ENCODE data around the gene CTNND2. TPM values are rescaled to one million over a fixed set of nuclear protein-coding genes. Genes with fewer than 3 reads are reported as not detected.

Gene CTNND2
- total and polyA plus RNA-seq, 10 donors: 0.93 to 51.0 (median 21.5) TPM

DNA sequence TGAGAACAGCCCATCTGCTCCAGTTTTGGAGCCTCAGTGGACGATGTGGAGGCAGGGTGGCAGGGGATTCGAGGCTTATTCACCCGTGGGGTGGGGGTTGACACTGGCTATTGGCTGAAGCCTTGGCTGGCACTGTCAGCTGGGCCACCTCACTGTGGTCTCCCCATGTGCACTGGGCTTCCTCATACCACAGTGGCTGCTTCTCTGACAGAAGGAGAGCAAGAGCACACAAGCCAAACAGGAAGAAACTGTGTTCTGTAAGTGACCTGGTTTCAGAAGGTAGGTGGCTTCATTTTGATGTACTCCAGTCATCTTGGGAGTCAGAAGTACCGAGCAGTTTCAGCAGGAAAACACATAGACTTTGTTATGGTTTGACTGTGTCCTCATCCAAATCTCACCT lies 24.7 kb upstream of the CTNND2 start:
- Histone ChIP-seq H3K4me1 (no peaks in the 10 kb centered on the region), H3K36me3 (no peaks in the 10 kb centered on the region), H3K27ac (no peak overlapping the region), H3K4me3 (no peak overlapping the region), H3K9me3 (peaks cover 0 to 17% (median 3%) of the 10 kb centered on the region in 8 donors), H3K27me3 (replicated peaks in 1 of 7) (no peaks in the 10 kb centered on the region)
- TF ChIP-seq, protein P1, sequence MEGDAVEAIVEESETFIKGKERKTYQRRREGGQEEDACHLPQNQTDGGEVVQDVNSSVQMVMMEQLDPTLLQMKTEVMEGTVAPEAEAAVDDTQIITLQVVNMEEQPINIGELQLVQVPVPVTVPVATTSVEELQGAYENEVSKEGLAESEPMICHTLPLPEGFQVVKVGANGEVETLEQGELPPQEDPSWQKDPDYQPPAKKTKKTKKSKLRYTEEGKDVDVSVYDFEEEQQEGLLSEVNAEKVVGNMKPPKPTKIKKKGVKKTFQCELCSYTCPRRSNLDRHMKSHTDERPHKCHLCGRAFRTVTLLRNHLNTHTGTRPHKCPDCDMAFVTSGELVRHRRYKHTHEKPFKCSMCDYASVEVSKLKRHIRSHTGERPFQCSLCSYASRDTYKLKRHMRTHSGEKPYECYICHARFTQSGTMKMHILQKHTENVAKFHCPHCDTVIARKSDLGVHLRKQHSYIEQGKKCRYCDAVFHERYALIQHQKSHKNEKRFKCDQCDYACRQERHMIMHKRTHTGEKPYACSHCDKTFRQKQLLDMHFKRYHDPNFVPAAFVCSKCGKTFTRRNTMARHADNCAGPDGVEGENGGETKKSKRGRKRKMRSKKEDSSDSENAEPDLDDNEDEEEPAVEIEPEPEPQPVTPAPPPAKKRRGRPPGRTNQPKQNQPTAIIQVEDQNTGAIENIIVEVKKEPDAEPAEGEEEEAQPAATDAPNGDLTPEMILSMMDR (IDR thresholded peaks at IDR 0.05 in 8 of 11, conservative IDR thresholded peaks at IDR 0.05 in 3 of 11): no peak
- TF ChIP-seq POLR2AphosphoS5 (IDR thresholded peaks at IDR 0.05) (no peak), POLR2A (IDR thresholded peaks at IDR 0.05) (no peak)
- 44 to 67% (median 56%) methylated on average over 4 of the region's 4 CpGs for WGBS, 5 donors
- intact Hi-C loops (cut with DNase I; ENCODE audit: low total_unique reads): no loop called here
- DNase-seq: no peak

DNA sequence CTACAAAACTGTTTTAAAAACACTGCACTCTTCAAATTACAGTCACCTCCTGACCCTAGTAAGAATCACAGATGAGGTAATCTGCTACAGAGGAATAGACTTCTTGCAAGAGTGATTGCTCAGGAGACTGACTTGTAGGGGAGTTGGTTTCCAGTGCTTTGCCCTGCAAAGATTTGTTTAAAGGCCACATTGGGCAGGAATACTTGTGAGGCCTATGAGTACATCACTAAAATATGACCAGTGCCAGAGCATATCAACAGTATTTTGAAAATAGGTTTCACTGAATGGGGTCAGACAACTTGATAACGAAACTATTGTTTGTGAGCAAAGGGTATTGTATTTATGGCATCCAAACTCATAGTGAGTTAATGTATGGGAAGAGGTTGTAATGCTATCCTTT lies 21.5 kb upstream of the CTNND2 start:
- Histone ChIP-seq H3K4me1 (no peaks in the 10 kb centered on the region), H3K27me3 (replicated peaks in 1 of 7) (no peaks in the 10 kb centered on the region), H3K27ac (no peak overlapping the region), H3K36me3 (no peaks in the 10 kb centered on the region), H3K9me3 (peaks cover 0 to 26% (median 11%) of the 10 kb centered on the region in 8 donors), H3K4me3 (no peak overlapping the region)
- intact Hi-C loops (cut with DNase I; ENCODE audit: low total_unique reads): no loop called here
- TF ChIP-seq, protein P1 (IDR thresholded peaks at IDR 0.05 in 8 of 11, conservative IDR thresholded peaks at IDR 0.05 in 3 of 11): no peak
- TF ChIP-seq POLR2AphosphoS5 (IDR thresholded peaks at IDR 0.05): no peak
- DNase-seq: no peak
- 77 to 94% (median 83%) methylated on average over 1 of the region's 1 CpG for WGBS, 5 donors

DNA sequence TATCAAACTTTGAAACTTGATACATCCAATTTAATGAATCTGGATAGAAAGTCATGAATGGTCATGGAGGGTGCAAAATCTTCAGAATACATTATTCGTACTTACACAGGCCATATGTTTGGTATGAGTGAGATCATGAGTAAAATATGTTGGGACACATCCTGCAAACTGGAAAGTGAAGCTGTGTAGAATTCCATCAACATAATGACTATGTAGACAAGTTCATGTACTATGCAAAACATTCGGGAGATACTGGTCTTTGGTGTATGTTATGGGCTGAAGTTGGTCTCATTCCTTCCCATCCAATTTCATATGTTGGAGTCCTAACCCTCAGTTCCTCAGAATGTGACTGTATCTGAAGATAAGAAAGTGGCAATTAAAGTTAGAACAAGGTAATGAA lies 18.1 kb upstream of the CTNND2 start:
- no peaks in the 10 kb centered on the region for H3K27me3 ChIP-seq (replicated peaks in 1 of 7)
- no peak for TF ChIP-seq POLR2A (IDR thresholded peaks at IDR 0.05)
- TF ChIP-seq, protein P1 (IDR thresholded peaks at IDR 0.05 in 8 of 11, conservative IDR thresholded peaks at IDR 0.05 in 3 of 11): no peak
- no peak for TF ChIP-seq POLR2AphosphoS5 (IDR thresholded peaks at IDR 0.05)
- H3K27ac ChIP-seq: no peak overlapping the region
- no peak for DNase-seq
- WGBS, 5 donors: 78 to 95% (median 90%) methylated on average over 2 of the region's 2 CpGs
- intact Hi-C loops (cut with DNase I; ENCODE audit: low total_unique reads): no loop called here
- H3K9me3 ChIP-seq: peaks cover 0 to 28% (median 13%) of the 10 kb centered on the region in 8 donors
- H3K4me1 ChIP-seq: no peaks in the 10 kb centered on the region
- no peaks in the 10 kb centered on the region for H3K36me3 ChIP-seq
- H3K4me3 ChIP-seq: no peak overlapping the region

DNA sequence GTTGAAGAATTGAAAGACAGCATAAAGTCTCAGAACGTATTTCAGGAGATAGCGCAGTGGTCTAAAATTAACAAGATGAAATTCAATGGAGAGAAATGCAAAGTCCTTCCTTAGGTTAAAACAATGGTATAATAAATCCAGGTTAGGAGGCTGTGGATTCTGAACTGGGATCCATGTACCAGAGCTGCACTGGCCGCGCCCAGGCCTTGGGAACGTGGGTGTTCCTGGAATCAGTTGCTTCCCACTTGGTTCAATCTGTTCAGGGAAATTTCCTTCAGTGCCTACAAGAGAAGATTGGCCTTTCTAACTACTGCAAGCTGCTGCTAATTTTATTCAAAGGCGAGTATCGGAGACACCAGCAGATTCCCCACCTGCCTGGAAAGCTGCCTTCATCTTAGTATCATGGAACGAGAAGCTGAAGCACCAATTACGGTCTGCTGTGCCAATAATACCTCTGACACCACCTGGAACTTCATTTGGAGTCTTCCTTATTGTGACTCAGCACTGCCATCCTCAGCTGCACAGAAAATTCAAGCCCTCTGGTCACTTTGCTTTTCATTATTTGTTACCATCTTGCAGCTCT lies 14.3 kb upstream of the CTNND2 start:
- 69 to 88% (median 84%) methylated on average over 9 of the region's 9 CpGs for WGBS, 5 donors

More for the DNA sequence above, 14.3 kb upstream of the CTNND2 start:
- Histone ChIP-seq H3K36me3 (no peaks in the 10 kb centered on the region), H3K27me3 (replicated peaks in 1 of 7) (no peaks in the 10 kb centered on the region), H3K27ac (no peak overlapping the region), H3K4me1 (no peaks in the 10 kb centered on the region), H3K9me3 (peaks cover 0 to 19% (median 9%) of the 10 kb centered on the region in 8 donors), H3K4me3 (no peak overlapping the region)
- intact Hi-C loops (cut with DNase I; ENCODE audit: low total_unique reads): no loop called here
- TF ChIP-seq, protein P1 (IDR thresholded peaks at IDR 0.05 in 8 of 11, conservative IDR thresholded peaks at IDR 0.05 in 3 of 11): no peak
- TF ChIP-seq POLR2AphosphoS5 (IDR thresholded peaks at IDR 0.05) (no peak), POLR2A (IDR thresholded peaks at IDR 0.05) (no peak)
- no peak for DNase-seq
